ENCODE results near the gene MYCBP2.

The MYCBP2 gene

DNA sequence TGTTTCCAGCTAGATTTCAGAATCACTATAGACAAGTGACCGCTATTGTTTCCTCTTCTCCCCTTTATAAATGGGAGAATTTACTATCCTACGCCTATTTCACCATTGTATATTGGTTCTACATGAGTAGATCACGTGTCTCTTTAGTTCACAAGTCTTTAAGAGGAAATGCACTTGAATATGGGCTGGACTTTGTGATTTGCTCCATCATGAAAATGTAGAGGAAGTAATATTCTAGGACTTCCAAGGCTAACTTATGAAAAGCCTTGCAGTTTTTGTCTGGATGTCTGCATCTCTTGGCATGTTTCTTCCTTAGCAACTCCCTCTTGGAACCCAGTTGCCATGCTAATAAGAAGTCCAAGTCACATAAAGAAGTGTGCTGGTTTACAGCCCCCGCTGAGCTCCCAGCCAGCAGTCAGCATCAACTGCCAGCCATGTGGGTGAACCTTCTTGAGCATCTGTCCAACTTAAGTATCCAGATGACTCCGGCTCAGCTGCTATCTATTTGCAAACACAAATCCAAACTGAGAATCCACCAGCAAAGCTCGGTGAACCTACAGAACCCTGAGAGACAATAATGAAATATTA is 295.1 kb downstream of the MYCBP2 start:
- no peaks in the 10 kb centered on the region for H3K36me3 ChIP-seq (ENCODE audit: insufficient read depth, low read length)
- no peak overlapping the region for H3K4me3 ChIP-seq (ENCODE audit: low read length)
- no peak overlapping the region for H3K27ac ChIP-seq (ENCODE audit: low read depth, low read length)
- 94% methylated on average over 5 of the region's 6 CpGs for WGBS
- H3K4me1 ChIP-seq (ENCODE audit: insufficient read depth, low read length) = no peaks in the 10 kb centered on the region; the same call in 1 of the 2 replicates
- H3K9ac ChIP-seq (ENCODE audit: low read depth, low read length) = no peak overlapping the region
- no peaks in the 10 kb centered on the region for H3K27me3 ChIP-seq (ENCODE audit: insufficient read depth, low read length)
- H3K9me3 ChIP-seq (ENCODE audit: insufficient read depth, low read depth, low read length) = no peaks in the 10 kb centered on the region

DNA sequence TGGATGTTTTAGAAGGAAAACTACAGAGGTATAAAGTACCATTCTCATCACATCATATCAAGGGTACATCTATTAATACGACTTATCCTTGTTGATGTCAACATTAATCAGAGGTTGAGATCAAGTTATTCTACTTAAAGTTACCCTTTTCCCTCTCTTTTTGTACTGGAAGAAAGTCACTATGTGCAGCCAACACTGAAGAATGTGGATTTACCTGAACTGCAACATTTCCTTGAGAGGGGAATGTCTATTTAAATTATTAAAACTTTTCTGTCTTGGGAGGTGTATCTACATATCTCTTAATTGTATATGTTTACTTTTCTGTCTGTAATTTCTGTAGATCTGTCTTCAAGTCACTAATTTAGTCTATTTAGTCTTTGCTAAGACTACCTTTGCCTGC is 297.5 kb downstream of the MYCBP2 start:
- WGBS = 100% methylated on average over 1 of the region's 1 CpG
- no peak overlapping the region for H3K4me3 ChIP-seq (ENCODE audit: low read length)
- H3K27ac ChIP-seq (ENCODE audit: low read depth, low read length) = no peak overlapping the region
- no peak overlapping the region for H3K9ac ChIP-seq (ENCODE audit: low read depth, low read length)
- H3K36me3 ChIP-seq (ENCODE audit: insufficient read depth, low read length) = no peaks in the 10 kb centered on the region
- H3K27me3 ChIP-seq (ENCODE audit: insufficient read depth, low read length) = no peaks in the 10 kb centered on the region
- H3K4me1 ChIP-seq (ENCODE audit: insufficient read depth, low read length) = peaks cover 10% of the 10 kb centered on the region; the same call in 1 of the 2 replicates
- no peaks in the 10 kb centered on the region for H3K9me3 ChIP-seq (ENCODE audit: insufficient read depth, low read depth, low read length)

- Histone ChIP-seq H3K4me3 (ENCODE audit: low read length) (no peak overlapping the region), H3K9ac (ENCODE audit: low read depth, low read length) (no peak overlapping the region)
- 89% methylated on average over 4 of the region's 5 CpGs for WGBS
Observed at GRCh38 chr13:77028202-77028601, 298.7 kb downstream of the MYCBP2 start.

GRCh38 chr13:77026861-77027621 is 299.9 kb downstream of the MYCBP2 start, which contains the start of gene FBXL3:
Gene FBXL3, minus strand, starts transcription at chr13:77027159. Its CDS starts 5,299 bp downstream, at chr13:77021860.
- Histone ChIP-seq H3K4me3 (ENCODE audit: low read length) (peak within 1 kb of the TSS; percentile 78), H3K36me3 (ENCODE audit: insufficient read depth, low read length) (peaks cover 2% of the 10 kb centered on the region; the same call in 1 of the 2 replicates), H3K27ac (ENCODE audit: low read depth, low read length) (peak within 1 kb of the TSS; percentile 96), H3K9ac (ENCODE audit: low read depth, low read length) (peak within 1 kb of the TSS; percentile 93), H3K9me3 (ENCODE audit: insufficient read depth, low read depth, low read length) (no peaks in the 10 kb centered on the region), H3K4me1 (ENCODE audit: insufficient read depth, low read length) (peaks cover 10% of the 10 kb centered on the region; the same call in 1 of the 2 replicates), H3K27me3 (ENCODE audit: insufficient read depth, low read length) (no peaks in the 10 kb centered on the region)
- under 1% methylated on average over 72 of the region's 74 CpGs for WGBS

More at GRCh38 chr13:77028202-77028601, 298.7 kb downstream of the MYCBP2 start:
- Histone ChIP-seq H3K36me3 (ENCODE audit: insufficient read depth, low read length) (peaks cover 2% of the 10 kb centered on the region; the same call in 1 of the 2 replicates), H3K27ac (ENCODE audit: low read depth, low read length) (no peak overlapping the region), H3K27me3 (ENCODE audit: insufficient read depth, low read length) (no peaks in the 10 kb centered on the region), H3K4me1 (ENCODE audit: insufficient read depth, low read length) (peaks cover 10% of the 10 kb centered on the region; the same call in 1 of the 2 replicates), H3K9me3 (ENCODE audit: insufficient read depth, low read depth, low read length) (no peaks in the 10 kb centered on the region)

DNA sequence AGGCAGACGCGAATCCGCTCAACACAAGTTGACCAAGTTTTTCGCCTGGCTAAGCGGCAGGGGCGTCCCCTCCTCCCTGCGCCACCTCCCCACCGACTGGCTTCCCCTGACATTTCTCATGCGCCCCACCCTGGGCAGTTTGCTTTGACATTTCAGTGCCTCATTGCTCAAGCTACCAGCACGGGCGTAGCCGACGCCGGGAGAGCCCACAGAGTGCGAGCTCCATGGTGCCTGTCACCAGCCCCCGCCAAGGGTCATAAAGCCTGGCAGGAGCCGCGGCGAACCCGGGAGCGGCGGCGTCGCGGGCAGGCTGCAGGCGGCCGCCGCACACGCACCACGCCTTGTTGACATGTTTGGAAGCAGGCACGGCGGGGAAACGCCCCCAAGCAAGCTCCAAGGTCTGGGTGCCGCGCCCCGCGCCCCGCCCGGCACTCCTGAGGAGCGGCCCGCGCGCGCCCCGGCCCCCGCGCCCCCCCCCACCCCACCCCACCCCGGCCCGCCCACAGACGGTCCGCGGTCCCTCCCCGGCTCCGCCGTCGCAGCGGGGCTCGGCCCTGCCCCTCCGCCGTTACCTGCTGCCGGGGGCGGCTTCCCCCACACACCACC is 300.5 kb downstream of the MYCBP2 start:
- no peaks in the 10 kb centered on the region for H3K9me3 ChIP-seq (ENCODE audit: insufficient read depth, low read depth, low read length)
- peak overlapping the region; percentile 93 for H3K9ac ChIP-seq (ENCODE audit: low read depth, low read length)
- H3K36me3 ChIP-seq (ENCODE audit: insufficient read depth, low read length) = peaks cover 5% of the 10 kb centered on the region; the same call in 1 of the 2 replicates
- H3K27me3 ChIP-seq (ENCODE audit: insufficient read depth, low read length) = no peaks in the 10 kb centered on the region
- H3K4me1 ChIP-seq (ENCODE audit: insufficient read depth, low read length) = peaks cover 10% of the 10 kb centered on the region; the same call in 1 of the 2 replicates
- peak overlapping the region; percentile 96; the same call in 1 of the 2 replicates for H3K27ac ChIP-seq (ENCODE audit: low read depth, low read length)
- under 1% methylated on average over 46 of the region's 62 CpGs for WGBS
- H3K4me3 ChIP-seq (ENCODE audit: low read length) = peak overlapping the region; percentile 78

DNA sequence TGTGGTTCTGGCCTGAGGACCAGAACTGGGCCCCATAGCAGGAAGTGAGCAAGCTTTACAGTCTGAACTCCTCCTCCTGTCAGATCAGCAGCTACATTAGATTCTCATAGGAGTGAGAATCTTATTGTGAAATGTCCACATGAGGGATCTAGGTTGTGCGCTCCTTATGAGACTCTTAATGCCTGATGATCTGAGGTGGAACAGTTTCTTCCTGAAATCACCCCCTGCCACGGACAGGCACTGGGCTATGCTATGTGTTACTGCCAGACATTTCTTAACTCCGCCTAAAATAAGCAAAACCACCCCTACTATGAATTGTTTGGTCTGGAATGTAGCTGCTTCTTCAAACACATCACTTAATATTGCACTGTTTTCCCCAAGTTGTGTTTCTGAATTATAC is 304.6 kb downstream of the MYCBP2 start:
- Histone ChIP-seq H3K9me3 (ENCODE audit: insufficient read depth, low read depth, low read length) (no peaks in the 10 kb centered on the region), H3K27ac (ENCODE audit: low read depth, low read length) (no peak overlapping the region), H3K4me1 (ENCODE audit: insufficient read depth, low read length) (peaks cover 10% of the 10 kb centered on the region; the same call in 1 of the 2 replicates), H3K4me3 (ENCODE audit: low read length) (no peak overlapping the region), H3K9ac (ENCODE audit: low read depth, low read length) (no peak overlapping the region), H3K27me3 (ENCODE audit: insufficient read depth, low read length) (no peaks in the 10 kb centered on the region), H3K36me3 (ENCODE audit: insufficient read depth, low read length) (peaks cover 30% of the 10 kb centered on the region)
- WGBS = 88% methylated on average over 3 of the region's 3 CpGs

DNA sequence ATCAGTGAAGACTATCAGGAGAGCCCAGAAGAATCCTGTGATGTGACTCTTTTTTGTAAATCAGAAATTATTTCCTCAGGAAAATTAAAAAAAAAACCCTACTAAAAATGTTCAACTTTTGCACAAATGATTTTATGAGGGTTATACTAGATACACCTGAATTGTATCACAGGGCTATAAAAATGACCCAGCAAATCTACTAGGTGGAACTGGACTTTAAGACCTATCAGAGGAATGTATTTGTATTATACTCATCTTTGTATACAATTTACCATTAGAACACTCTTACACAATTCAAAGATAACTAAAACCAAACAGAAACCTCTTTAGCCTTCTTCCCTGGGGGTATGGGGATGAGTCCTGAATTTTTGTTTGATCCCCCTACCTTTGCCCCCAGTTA is 307.1 kb downstream of the MYCBP2 start:
- H3K4me1 ChIP-seq (ENCODE audit: insufficient read depth, low read length) = no peaks in the 10 kb centered on the region; the same call in 1 of the 2 replicates
- no peak overlapping the region for H3K4me3 ChIP-seq (ENCODE audit: low read length)
- H3K27ac ChIP-seq (ENCODE audit: low read depth, low read length) = no peak overlapping the region
- no peaks in the 10 kb centered on the region for H3K27me3 ChIP-seq (ENCODE audit: insufficient read depth, low read length)
- no peak overlapping the region for H3K9ac ChIP-seq (ENCODE audit: low read depth, low read length)
- H3K36me3 ChIP-seq (ENCODE audit: insufficient read depth, low read length) = peaks cover 56% of the 10 kb centered on the region
- no peaks in the 10 kb centered on the region for H3K9me3 ChIP-seq (ENCODE audit: insufficient read depth, low read depth, low read length)

DNA sequence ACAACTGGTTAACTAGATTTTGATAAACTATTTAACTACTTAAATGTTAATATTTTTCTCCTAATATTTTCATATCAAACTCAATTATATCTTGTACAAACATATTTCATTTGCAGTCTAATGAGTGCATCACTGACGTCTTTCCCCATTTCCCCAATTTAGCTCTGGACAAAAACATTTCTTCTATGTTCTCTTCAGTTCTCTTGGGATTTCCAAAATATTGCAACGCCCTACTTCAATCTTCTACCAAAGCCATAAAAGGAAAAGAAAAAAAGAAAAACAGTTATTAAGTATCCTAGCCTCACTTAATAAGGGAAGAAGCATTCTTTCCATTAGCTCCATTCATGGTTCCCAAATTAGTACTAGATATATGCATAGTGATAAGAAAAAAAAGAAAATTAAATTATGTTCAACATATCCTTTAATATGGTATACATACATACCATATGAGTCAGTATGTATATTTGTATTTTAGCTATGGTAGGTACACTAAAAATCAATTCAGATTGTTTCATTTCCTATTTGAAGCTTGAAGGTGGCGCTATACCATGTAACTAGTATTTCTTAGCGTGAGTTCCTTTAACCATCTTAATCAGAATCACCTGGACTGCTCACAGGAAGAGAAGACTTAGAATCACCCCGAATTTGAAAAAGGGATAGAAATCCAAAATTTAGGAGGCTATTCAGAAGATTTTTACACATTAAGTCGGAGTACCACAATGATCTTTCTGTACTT is 309.8 kb downstream of the MYCBP2 start:
- H3K9me3 ChIP-seq (ENCODE audit: insufficient read depth, low read depth, low read length) = no peaks in the 10 kb centered on the region
- no peak overlapping the region for H3K9ac ChIP-seq (ENCODE audit: low read depth, low read length)
- no peak overlapping the region for H3K27ac ChIP-seq (ENCODE audit: low read depth, low read length)
- H3K4me3 ChIP-seq (ENCODE audit: low read length) = no peak overlapping the region
- H3K36me3 ChIP-seq (ENCODE audit: insufficient read depth, low read length) = peaks cover 80% of the 10 kb centered on the region
- WGBS = 99% methylated on average over 5 of the region's 6 CpGs
- no peaks in the 10 kb centered on the region for H3K4me1 ChIP-seq (ENCODE audit: insufficient read depth, low read length)
- H3K27me3 ChIP-seq (ENCODE audit: insufficient read depth, low read length) = no peaks in the 10 kb centered on the region

- H3K9ac ChIP-seq (ENCODE audit: low read depth, low read length) = no peak overlapping the region
- H3K27ac ChIP-seq (ENCODE audit: low read depth, low read length) = no peak overlapping the region
- no peak overlapping the region for H3K4me3 ChIP-seq (ENCODE audit: low read length)
- 93% methylated on average over 3 of the region's 3 CpGs for WGBS
- no peaks in the 10 kb centered on the region for H3K27me3 ChIP-seq (ENCODE audit: insufficient read depth, low read length)
- H3K36me3 ChIP-seq (ENCODE audit: insufficient read depth, low read length) = peaks cover 84% of the 10 kb centered on the region
- H3K4me1 ChIP-seq (ENCODE audit: insufficient read depth, low read length) = no peaks in the 10 kb centered on the region
- H3K9me3 ChIP-seq (ENCODE audit: insufficient read depth, low read depth, low read length) = no peaks in the 10 kb centered on the region
Observed at GRCh38 chr13:77016251-77016812, 310.6 kb downstream of the MYCBP2 start.

GRCh38 chr13:77014906-77015685 is 311.8 kb downstream of the MYCBP2 start:
- peaks cover 88% of the 10 kb centered on the region for H3K36me3 ChIP-seq (ENCODE audit: insufficient read depth, low read length)

More at GRCh38 chr13:77014906-77015685, 311.8 kb downstream of the MYCBP2 start:
- Histone ChIP-seq H3K4me3 (ENCODE audit: low read length) (no peak overlapping the region), H3K4me1 (ENCODE audit: insufficient read depth, low read length) (no peaks in the 10 kb centered on the region), H3K27me3 (ENCODE audit: insufficient read depth, low read length) (no peaks in the 10 kb centered on the region), H3K9me3 (ENCODE audit: insufficient read depth, low read depth, low read length) (no peaks in the 10 kb centered on the region), H3K9ac (ENCODE audit: low read depth, low read length) (no peak overlapping the region), H3K27ac (ENCODE audit: low read depth, low read length) (no peak overlapping the region)
- 90% methylated on average over 1 of the region's 2 CpGs for WGBS

Data from HUES64 (cell line).